SK-N-SH (cell line): ENCODE measurements around the gene CDK5RAP2. TPM values are rescaled to one million over a fixed set of nuclear protein-coding genes. Genes with fewer than 3 reads are reported as not detected.

Experiments used
- CTCF ChIA-PET: fragments of 300-600, 350-600 bp; formaldehyde crosslinking; extraction: SDS; loops from one replicate; lab custom pipeline; 2021; lab: Yijun Ruan, JAX
- POLR2A ChIA-PET: fragments of 350-600 bp; sonication (Branson Sonifier 250); formaldehyde crosslinking; extraction: SDS; loops from one replicate; lab custom pipeline; 2020; ENCODE audit warnings: antibody characterized with exemption, inconsistent platforms; lab: Yijun Ruan, JAX
- DNase-seq: peaks from one replicate; pipeline ENCODE4 v3.0.0; 2012
- H2AFZ ChIP-seq: fragments of 200-600 bp; sonication (generic); 2 replicates; pipeline ENCODE4 v1.8.1; 2016; ENCODE audit warnings: antibody characterized with exemption, mild to moderate bottlenecking, low read depth
- H3F3A ChIP-seq: fragments of 200-600 bp; sonication (generic); replicated peaks from 2 replicates; pipeline ENCODE3; 2016; ENCODE audit warnings: antibody characterized with exemption, mild to moderate bottlenecking; ENCODE audit not compliant: insufficient read depth
- H3K27ac ChIP-seq, 2 experiments: fragments of 200-500 bp in 1 of 2; fragments of 200-600 bp in 1 of 2; sonication (Bioruptor generic) in 1 of 2; sonication (generic), shearing (Covaris generic) in 1 of 2; 2 replicates each; pipeline versions ENCODE4 v1.5.1 to v1.6.1; 2014 to 2016; ENCODE audit warnings: low read depth in 2 of 2, inconsistent platforms in 1 of 2, low read length in 1 of 2, mild to moderate bottlenecking in 1 of 2, mixed read lengths in 1 of 2
- H3K27me3 ChIP-seq: fragments of 200-600 bp; sonication (generic), shearing (Covaris generic); 2 replicates; pipeline ENCODE4 v1.6.1; 2016; ENCODE audit warnings: mixed run types; ENCODE audit not compliant: insufficient read depth
- H3K36me3 ChIP-seq, 2 experiments: fragments of 200-500 bp in 1 of 2; fragments of 200-600 bp in 1 of 2; sonication (Bioruptor generic) in 1 of 2; sonication (generic) in 1 of 2; replicated peaks in 1 of 2; 2 replicates each; pipeline versions ENCODE3 to v1.5.1; 2014 to 2016; ENCODE audit warnings: low read length in 1 of 2, mild to moderate bottlenecking in 1 of 2; ENCODE audit not compliant: insufficient read depth in 2 of 2, control insufficient read depth in 1 of 2
- H3K4me1 ChIP-seq, 2 experiments: fragments of 200-500 bp in 1 of 2; fragments of 200-600 bp in 1 of 2; sonication (Bioruptor generic) in 1 of 2; sonication (generic), shearing (Covaris generic) in 1 of 2; 2 replicates each; pipeline versions ENCODE4 v1.5.1 to v1.6.1; 2014 to 2016; ENCODE audit warnings: low read depth in 1 of 2, low read length in 1 of 2, mixed run types in 1 of 2; ENCODE audit not compliant: insufficient read depth in 2 of 2, control insufficient read depth in 1 of 2
- H3K4me2 ChIP-seq: fragments of 200-600 bp; sonication (generic), shearing (Covaris generic); 2 replicates; pipeline ENCODE4 v1.6.1; 2017; ENCODE audit warnings: mixed run types
- H3K4me3 ChIP-seq, 2 experiments: fragments of 200-500 bp in 1 of 2; fragments of 200-600 bp in 1 of 2; sonication (Bioruptor generic) in 1 of 2; sonication (generic), shearing (Covaris generic) in 1 of 2; 2 replicates each; pipeline versions ENCODE4 v1.5.1 to v1.8.1; 2014 to 2016; ENCODE audit warnings: low read depth in 2 of 2, inconsistent platforms in 1 of 2, low read length in 1 of 2, mild to moderate bottlenecking in 1 of 2, mixed read lengths in 1 of 2, moderate library complexity in 1 of 2
- H3K79me2 ChIP-seq: fragments of 200-600 bp; sonication (generic); 2 replicates; pipeline ENCODE4 v1.8.1; 2017; ENCODE audit warnings: mild to moderate bottlenecking; ENCODE audit not compliant: insufficient read depth
- H3K9ac ChIP-seq: fragments of 200-600 bp; sonication (generic); 2 replicates; pipeline ENCODE4 v1.6.1; 2017; ENCODE audit warnings: mixed run types
- H3K9me2 ChIP-seq: fragments of 200-600 bp; sonication (generic); 2 replicates; pipeline ENCODE4 v1.6.1; 2017; ENCODE audit warnings: mixed run types
- H3K9me3 ChIP-seq: fragments of 200-600 bp; sonication (generic); 2 replicates; pipeline ENCODE4 v1.6.1; 2017; ENCODE audit warnings: mixed run types, mild to moderate bottlenecking, moderate library complexity
- H4K20me1 ChIP-seq: fragments of 200-600 bp; sonication (generic); 2 replicates; pipeline ENCODE4 v1.6.1; 2017; ENCODE audit warnings: mild to moderate bottlenecking, mixed run types; ENCODE audit not compliant: insufficient read depth
- ELF1 ChIP-seq: IDR thresholded peaks from 2 replicates; pipeline ENCODE4 v1.4.0; 2012
- EP300 ChIP-seq, 2 experiments: IDR thresholded peaks; 2 replicates each; pipeline versions ENCODE4 v1.4.0 to v1.6.1; 2012; ENCODE audit warnings: borderline replicate concordance in 1 of 2, low read depth in 1 of 2, low read length in 1 of 2
- FOSL2 ChIP-seq: IDR thresholded peaks from 2 replicates; pipeline ENCODE4 v1.4.0; 2012; ENCODE audit warnings: low read depth, mild to moderate bottlenecking, moderate library complexity, borderline replicate concordance
- FOXM1 ChIP-seq: IDR thresholded peaks from 2 replicates; pipeline ENCODE4 v1.4.0; 2012; ENCODE audit warnings: low read depth, mild to moderate bottlenecking
- MEF2A ChIP-seq: IDR thresholded peaks from 2 replicates; pipeline ENCODE4 v1.4.0; 2012; ENCODE audit warnings: low read depth, borderline replicate concordance
- MXI1 ChIP-seq: IDR thresholded peaks from 2 replicates; pipeline ENCODE4 v1.6.1; 2012; ENCODE audit warnings: mild to moderate bottlenecking, low read depth, low read length, improper control_type of control experiment
- NFIC ChIP-seq: IDR thresholded peaks from 2 replicates; pipeline ENCODE4 v1.4.0; 2012; ENCODE audit warnings: borderline replicate concordance
- NRF1 ChIP-seq: IDR thresholded peaks from 2 replicates; pipeline ENCODE4 v1.6.1; 2012; ENCODE audit warnings: low read depth, mild to moderate bottlenecking, low read length
- POLR2AphosphoS5 ChIP-seq: IDR thresholded peaks from 2 replicates; pipeline ENCODE4 v1.6.1; 2012; ENCODE audit warnings: low read depth, low read length
- RXRA ChIP-seq: IDR thresholded peaks from 2 replicates; pipeline ENCODE4 v1.4.0; 2012; ENCODE audit warnings: low read depth, mild to moderate bottlenecking, borderline replicate concordance
- SIN3A ChIP-seq: IDR thresholded peaks from 2 replicates; pipeline ENCODE4 v1.6.1; 2012; ENCODE audit warnings: low read depth, mild to moderate bottlenecking, low read length, moderate library complexity, borderline replicate concordance
- TCF12 ChIP-seq: IDR thresholded peaks from 2 replicates; pipeline ENCODE4 v1.4.0; 2012
- WGBS: methylation state at CpG from one replicate; pipeline ENCODE4 v1.1.6; 2017; ENCODE audit warnings: low lambda C conversion rate; 5-methylcytosine and 5-hydroxymethylcytosine counted together
- polyA plus RNA-seq, 3 experiments: library from polyadenylated mRNA; depleted of rRNA; stranded (reverse); fragments of >200 nt; gene quantifications; 2 replicates each; pipeline ENCODE4 v1.2.3, GENCODE V29; 2012
- TF ChIP-seq, protein P1 (sequence below): IDR thresholded peaks from 2 replicates; pipeline ENCODE4; 2012
- TF ChIP-seq, protein P2 (sequence below): IDR thresholded peaks from 2 replicates; pipeline ENCODE4 v1.4.0; 2012; ENCODE audit warnings: low read depth, borderline replicate concordance

CDK5RAP2 gene
- polyA plus RNA-seq, 1 of the 3 experiments (the other 2 are of a cell fraction): 20.7 TPM

DNA sequence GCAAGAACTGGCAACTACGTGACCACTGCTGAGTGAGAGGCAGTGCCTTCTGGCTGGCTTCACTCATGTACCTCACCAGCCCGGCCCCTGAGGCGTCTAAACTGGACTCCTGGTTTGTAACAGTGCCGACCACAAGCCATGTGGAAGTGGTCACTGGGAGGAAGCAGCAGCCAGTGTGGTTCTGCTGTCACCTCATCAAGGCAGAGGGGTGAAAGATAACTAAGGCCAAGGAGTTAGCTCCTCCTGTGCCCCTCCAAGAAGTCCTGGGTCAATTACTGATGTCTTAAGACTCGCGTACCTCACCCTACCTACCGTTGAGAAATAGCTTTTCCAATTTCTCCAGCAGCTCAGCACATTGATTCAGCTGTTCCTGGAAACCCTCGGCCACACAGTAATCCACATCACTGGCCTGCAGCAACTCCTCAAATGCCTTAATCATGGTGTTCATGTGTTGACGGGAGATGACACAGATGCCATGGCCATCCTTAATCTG is 142.9 kb downstream of the CDK5RAP2 start:
- Histone ChIP-seq H3K9me2 (no peaks in the 10 kb centered on the region), H3K4me3 (no peak overlapping the region), H3K4me1 (peaks cover 4 to 5% of the 10 kb centered on the region in 2 experiments; a peak in 1 of 4 replicates), H2AFZ (no peak overlapping the region), H3K4me2 (no peak overlapping the region), H3K9me3 (no peaks in the 10 kb centered on the region), H3K27ac (no peak overlapping the region; a peak in 1 of 4 replicates), H3K9ac (no peak overlapping the region), H3F3A (peaks cover 6% of the 10 kb centered on the region), H4K20me1 (no peaks in the 10 kb centered on the region), H3K79me2 (no peaks in the 10 kb centered on the region), H3K27me3 (no peaks in the 10 kb centered on the region), H3K36me3 (peaks cover 21 to 63% of the 10 kb centered on the region in 2 experiments)
- TF ChIP-seq, protein P1, sequence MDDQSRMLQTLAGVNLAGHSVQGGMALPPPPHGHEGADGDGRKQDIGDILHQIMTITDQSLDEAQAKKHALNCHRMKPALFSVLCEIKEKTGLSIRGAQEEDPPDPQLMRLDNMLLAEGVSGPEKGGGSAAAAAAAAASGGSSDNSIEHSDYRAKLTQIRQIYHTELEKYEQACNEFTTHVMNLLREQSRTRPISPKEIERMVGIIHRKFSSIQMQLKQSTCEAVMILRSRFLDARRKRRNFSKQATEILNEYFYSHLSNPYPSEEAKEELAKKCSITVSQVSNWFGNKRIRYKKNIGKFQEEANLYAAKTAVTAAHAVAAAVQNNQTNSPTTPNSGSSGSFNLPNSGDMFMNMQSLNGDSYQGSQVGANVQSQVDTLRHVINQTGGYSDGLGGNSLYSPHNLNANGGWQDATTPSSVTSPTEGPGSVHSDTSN: no peak
- TF ChIP-seq TCF12: no peak
- no peak for TF ChIP-seq EP300 (IDR thresholded peaks at IDR 0.05; ENCODE audit: borderline replicate concordance in 1 of 2, low read depth in 1 of 2, low read length in 1 of 2)
- TF ChIP-seq POLR2AphosphoS5: no peak
- no peak for TF ChIP-seq MEF2A
- TF ChIP-seq FOXM1: no peak
- no peak for TF ChIP-seq NRF1
- TF ChIP-seq, protein P2, sequence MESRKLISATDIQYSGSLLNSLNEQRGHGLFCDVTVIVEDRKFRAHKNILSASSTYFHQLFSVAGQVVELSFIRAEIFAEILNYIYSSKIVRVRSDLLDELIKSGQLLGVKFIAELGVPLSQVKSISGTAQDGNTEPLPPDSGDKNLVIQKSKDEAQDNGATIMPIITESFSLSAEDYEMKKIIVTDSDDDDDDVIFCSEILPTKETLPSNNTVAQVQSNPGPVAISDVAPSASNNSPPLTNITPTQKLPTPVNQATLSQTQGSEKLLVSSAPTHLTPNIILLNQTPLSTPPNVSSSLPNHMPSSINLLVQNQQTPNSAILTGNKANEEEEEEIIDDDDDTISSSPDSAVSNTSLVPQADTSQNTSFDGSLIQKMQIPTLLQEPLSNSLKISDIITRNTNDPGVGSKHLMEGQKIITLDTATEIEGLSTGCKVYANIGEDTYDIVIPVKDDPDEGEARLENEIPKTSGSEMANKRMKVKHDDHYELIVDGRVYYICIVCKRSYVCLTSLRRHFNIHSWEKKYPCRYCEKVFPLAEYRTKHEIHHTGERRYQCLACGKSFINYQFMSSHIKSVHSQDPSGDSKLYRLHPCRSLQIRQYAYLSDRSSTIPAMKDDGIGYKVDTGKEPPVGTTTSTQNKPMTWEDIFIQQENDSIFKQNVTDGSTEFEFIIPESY: no peak
- TF ChIP-seq MXI1: no peak
- TF ChIP-seq NFIC: no peak
- no peak for TF ChIP-seq ELF1
- no peak for TF ChIP-seq RXRA
- TF ChIP-seq FOSL2: no peak
- 92% methylated on average over 7 of the region's 9 CpGs for WGBS
- CTCF ChIA-PET: interaction anchor here (1.5 kb wide), 1 partner anchor 10 kb away, joined by 7 read pairs; no protein-coding TSS in a partner anchor
- DNase-seq: no peak
- POLR2A ChIA-PET: no interaction called here

DNA sequence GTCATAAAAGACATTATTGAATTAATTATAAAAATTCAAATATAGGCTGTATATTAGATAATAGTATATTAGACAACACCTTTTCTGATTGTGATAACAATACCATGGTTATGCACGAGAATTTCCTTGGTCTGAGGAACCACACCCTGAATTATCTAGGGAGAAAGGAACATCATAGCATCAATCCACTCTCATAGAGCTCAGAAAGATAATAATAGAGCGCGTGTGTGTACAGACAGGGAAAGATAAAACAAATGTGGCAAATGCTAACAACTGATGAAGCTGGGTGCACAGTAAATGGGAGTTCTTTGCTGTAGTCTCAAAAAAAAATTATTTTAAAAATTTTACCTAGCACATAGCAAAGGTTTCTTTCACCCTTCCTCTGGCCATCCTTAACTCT is 143.5 kb downstream of the CDK5RAP2 start:
- Histone ChIP-seq H4K20me1 (no peaks in the 10 kb centered on the region), H3K27me3 (no peaks in the 10 kb centered on the region), H3K79me2 (no peaks in the 10 kb centered on the region), H3K9me3 (no peaks in the 10 kb centered on the region), H3K4me2 (no peak overlapping the region), H3K9ac (no peak overlapping the region)
- CTCF ChIA-PET: no interaction called here
- POLR2A ChIA-PET: no interaction called here
- TF ChIP-seq SIN3A: no peak
- TF ChIP-seq, all 33 proteins: peak for 0
- H3K36me3 ChIP-seq: peaks cover 21 to 57% of the 10 kb centered on the region in 2 experiments
- peaks cover 4% of the 10 kb centered on the region for H3F3A ChIP-seq
- no peak overlapping the region for H3K4me3 ChIP-seq
- no peak overlapping the region for H3K27ac ChIP-seq
- no peak overlapping the region for H2AFZ ChIP-seq
- 98% methylated on average over 3 of the region's 3 CpGs for WGBS
- peaks cover 4 to 5% of the 10 kb centered on the region in 2 experiments; a peak in 1 of 4 replicates for H3K4me1 ChIP-seq
- DNase-seq: no peak
- H3K9me2 ChIP-seq: no peaks in the 10 kb centered on the region
